GM08714 (cell line): ENCODE results near the gene PTPN14.
"Not testable (repeated sequence)": the region's sequence is repeated elsewhere in the genome, so short reads cannot be mapped to it uniquely, and the experiment has no call there.

Experiments used
- H3K4me3 ChIP-seq: fragments of 200-500 bp; sonication (Bioruptor generic); 2 replicates; pipeline ENCODE4 v1.5.1; 2014; ENCODE audit warnings: mild to moderate bottlenecking, low read length, inconsistent platforms
- ZNF274 ChIP-seq: IDR thresholded peaks from 2 replicates; pipeline ENCODE4 v1.6.1; 2012; ENCODE audit warnings: mild to moderate bottlenecking, low read depth, low read length

The PTPN14 gene

DNA sequence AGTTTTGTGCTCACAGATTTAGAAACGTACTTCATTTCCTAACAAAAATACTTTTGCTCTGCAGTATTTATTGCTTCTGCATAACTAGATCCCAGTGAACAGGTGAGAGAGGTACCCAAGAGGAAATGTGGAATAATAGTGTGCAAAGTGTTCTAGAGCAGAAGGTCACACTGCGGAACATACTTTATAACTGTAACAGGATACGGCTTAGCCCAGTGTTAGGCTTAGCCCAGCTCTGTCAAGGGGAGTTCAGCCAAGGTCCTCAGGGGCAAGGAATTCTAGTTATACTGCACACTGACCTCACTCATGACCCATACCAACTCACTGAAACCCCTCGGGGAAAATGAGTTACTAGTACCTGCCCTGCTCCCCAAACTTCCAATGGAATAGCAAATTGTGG is 55.3 kb downstream of the PTPN14 start:
- no peak overlapping the region for H3K4me3 ChIP-seq
- no peak for TF ChIP-seq ZNF274

DNA sequence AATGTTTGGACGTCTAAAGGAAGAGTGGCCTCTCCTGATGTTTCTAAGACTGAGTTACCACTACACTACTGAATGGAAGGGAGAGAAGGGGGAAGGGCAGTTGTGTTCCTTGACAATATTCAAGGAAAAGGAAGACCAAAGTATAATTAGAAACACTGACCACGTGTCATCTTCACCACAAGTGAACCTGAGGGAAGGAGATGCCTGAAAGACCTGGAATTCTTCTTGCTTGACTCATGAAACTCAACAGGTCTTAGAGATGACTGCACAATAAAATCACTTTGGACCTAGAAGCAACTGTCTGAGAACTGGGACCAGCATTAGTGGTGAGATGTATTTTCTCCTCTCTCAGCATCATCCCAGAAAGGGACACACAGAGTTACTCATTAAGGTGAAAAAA is 56.7 kb downstream of the PTPN14 start:
- TF ChIP-seq ZNF274 = no peak
- H3K4me3 ChIP-seq = no peak overlapping the region

- not testable (repeated sequence) for H3K4me3 ChIP-seq
Observed at GRCh38 chr1:214494179-214494578, 57.2 kb downstream of the PTPN14 start.

DNA sequence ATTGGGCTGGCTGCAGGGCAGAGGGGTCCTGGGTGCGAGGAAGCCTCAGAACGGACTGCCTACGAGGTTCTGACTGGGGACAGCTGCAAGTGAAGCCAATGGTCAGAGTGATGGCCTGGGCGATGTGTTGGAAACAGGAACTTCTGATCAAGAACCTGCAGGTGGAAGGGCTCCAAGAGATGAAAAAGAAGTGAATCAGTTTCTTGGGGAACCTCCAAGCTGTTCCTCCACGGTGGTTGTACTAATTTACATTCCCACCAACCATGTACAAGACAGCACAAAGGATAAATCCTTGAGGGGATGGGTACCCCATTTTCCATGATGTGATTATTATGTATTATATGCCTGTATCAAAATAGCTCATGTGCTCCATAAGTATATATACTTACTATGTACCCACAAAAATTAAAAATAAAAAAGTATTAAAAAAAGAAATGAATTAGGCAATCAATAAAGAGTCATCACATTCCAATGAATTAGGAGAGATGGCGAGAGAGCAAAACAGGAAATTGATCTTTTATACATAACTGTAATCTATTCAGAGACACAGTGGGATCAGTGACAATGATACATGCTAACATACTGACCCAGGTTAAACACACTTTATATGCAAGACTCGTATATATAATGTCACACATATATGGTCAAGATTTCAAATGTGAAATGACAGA is 58.1 kb downstream of the PTPN14 start:
- no peak for TF ChIP-seq ZNF274
- no peak overlapping the region for H3K4me3 ChIP-seq

DNA sequence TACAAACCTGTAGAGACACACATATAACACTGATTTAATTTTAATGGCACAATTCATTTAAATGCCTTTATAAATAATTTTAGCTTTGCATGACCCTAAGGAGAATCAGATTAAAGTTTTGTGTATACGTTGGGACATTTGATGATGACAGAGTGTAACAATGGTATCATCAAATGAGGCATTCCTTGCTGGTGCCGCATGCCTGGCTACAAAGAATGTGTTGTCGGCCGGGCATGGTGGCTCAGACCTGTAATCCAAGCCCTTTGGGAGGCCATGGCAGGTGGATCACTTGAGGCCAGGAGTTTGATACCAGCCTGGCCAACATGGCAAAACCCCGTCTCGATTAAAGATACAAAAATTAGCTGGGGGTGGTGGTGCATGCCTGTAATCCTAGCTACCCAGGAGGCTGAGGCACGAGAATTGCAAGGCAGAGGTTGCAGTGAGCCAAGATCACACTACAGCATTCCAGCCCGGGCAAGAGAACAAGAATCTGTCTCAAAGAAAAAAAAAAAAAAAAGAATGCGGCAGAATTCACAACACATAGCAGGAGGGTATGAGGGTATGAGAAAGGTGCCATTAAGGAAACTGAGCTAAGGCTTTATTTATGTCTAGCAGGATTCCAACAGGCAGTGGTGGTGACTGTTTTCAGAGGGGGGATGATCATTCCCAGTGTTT is 58.9 kb downstream of the PTPN14 start:
- TF ChIP-seq ZNF274 = no peak
- no peak overlapping the region for H3K4me3 ChIP-seq

DNA sequence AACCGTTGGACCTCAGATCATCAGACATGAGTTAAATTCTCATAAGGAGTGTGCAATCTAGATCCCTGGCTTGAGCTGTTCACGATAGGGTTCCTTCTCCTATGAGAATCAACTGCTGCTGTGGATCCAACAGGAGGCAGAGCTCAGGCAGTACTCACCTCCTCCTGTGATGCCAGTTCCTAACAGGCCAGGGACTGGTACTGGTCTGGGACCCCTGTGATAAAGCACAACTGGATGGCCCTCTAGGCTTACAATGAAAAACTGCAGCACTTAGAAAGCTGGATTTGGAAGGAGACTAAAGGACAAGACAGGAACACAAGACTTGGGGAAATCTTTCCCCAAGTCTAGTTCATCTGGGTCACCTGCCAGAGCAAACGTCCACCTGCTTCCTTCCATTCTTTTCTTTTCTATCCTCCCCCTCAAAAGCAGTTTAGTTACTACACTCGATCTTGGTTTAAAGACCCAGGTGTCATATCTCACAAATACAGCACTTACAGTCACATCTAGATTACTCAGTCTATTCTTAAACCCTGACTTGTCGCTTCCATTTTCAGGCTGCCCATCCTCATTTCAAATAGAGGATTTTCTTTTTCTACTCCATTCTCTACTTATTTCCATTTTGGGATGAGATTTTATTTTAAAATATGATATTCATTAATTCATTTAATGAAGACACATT is 59.8 kb downstream of the PTPN14 start:
- H3K4me3 ChIP-seq = no peak overlapping the region
- no peak for TF ChIP-seq ZNF274

DNA sequence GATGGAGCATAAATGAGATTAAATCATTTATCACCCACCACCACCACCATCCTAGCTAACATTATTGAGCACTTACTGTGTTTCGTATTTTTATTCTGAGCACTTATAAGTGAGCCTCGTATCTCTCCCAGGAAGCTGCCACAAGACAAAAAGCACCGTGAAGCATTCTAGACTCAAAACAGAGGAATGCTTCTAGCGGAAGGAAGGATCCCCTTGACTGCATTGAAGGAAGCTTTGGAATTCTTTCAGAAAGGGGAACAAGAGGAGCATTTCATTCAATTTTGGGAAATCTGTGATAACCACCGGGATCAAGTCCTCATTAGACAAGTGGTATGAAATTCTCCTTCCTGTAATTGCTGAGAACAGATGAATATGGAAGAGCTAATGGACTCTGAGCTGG is 66.3 kb downstream of the PTPN14 start:
- TF ChIP-seq ZNF274 = no peak
- H3K4me3 ChIP-seq = no peak overlapping the region

GRCh38 chr1:214483180-214483579 is 68.2 kb downstream of the PTPN14 start:
- not testable (repeated sequence) for H3K4me3 ChIP-seq

GRCh38 chr1:214481983-214482634 is 69.3 kb downstream of the PTPN14 start:
- not testable (repeated sequence) for H3K4me3 ChIP-seq

DNA sequence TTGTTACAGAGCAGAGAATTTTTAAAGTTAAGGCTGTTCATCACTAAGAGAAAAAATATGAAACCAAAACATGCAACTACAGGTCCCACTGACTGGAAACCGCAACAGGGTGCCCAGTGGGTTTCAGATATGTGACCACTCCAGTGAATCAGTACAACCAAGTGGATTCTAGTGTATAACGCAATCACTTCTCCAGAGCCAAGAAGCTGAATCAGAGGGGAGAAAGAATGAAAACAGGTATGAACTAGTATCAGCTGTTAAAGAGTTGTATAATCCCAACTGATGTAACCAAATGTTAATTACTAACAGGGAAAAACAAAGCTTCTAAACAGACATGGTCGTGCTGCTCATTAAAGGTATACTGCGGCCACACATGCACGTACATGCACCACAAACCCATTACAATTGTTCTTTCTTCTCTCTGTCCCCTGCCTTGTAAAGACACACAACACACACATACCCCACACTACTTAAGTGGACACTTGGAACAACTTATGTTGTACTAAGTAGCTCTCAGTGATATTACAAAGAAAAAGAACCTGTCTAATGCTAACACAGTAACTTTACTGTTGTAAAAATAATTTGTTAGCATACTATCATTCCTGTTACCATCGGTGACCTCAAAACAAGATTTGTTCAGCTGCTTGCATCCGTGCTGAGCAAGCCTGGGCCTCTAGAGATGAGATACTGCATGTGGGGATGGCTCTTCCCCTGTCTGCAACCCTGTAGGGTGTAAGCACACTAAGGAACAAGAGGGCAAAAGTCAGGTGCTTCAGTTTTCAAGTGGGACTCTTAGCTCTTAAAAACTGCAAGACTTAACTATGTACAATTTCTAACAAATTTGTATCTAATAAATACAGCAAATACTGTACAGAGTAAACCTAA is 74.2 kb downstream of the PTPN14 start:
- no peak overlapping the region for H3K4me3 ChIP-seq
- TF ChIP-seq ZNF274 = no peak

DNA sequence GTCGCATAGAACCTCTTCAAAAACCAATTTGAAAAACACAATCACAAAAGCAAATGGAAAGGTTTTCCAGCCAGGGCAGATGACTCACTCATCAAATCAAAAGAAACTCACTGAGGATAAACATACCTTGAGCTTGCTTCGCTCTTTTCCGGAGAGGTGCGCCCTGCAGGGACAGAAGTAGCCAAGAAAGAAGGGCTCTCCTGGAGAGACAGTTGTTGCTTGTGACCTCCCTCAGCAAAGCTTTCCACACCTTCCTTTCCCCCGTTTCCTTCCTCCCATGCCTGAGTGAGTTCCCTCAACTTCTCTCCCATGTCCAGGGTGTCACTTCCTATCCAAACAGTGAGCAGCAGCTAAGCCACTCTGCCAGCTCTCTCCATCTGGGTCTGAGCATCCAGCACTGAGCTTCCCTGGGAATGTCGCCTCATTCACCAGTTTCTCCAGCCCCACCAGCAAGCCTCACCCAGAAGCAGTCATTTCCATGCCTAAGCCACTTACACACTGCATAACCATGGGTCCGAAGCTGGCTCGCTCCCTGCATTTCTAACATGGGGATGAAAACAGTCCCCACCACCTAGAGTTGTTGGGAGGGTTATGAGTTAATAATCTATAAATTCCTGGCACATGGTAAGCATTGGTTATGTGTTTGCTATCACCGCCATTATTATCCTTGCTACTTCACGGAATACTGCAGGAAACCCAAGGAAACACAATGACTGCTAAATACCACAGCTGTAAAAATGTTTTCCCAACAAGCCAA is 75.0 kb downstream of the PTPN14 start:
- H3K4me3 ChIP-seq = no peak overlapping the region
- TF ChIP-seq ZNF274 = no peak

- H3K4me3 ChIP-seq = no peak overlapping the region
- no peak for TF ChIP-seq ZNF274
Observed at GRCh38 chr1:214475746-214476145, 75.7 kb downstream of the PTPN14 start.

GRCh38 chr1:214475331-214475730 is 76.1 kb downstream of the PTPN14 start:
- no peak overlapping the region for H3K4me3 ChIP-seq
- no peak for TF ChIP-seq ZNF274
